Medulla oblongata (tissue), 1 donor: ENCODE data around the gene TOX3.

Source experiments
- DNase-seq: peaks from one replicate; pipeline ENCODE4 v3.0.0-alpha.2; 2015; ENCODE audit errors: extremely low spot score

Gene TOX3

GRCh38 chr16:52563767-52564611 lies 17.0 kb upstream of the TOX3 start:
- DNase-seq = no peak

- DNase-seq = no peak
These were observed 15.8 kb upstream of the TOX3 start for GRCh38 chr16:52562770-52563169.

- no peak for DNase-seq
These were observed 15.2 kb upstream of the TOX3 start for GRCh38 chr16:52561910-52562741.

GRCh38 chr16:52558448-52558847 lies 11.5 kb upstream of the TOX3 start:
- DNase-seq = no peak

- no peak for DNase-seq
These were observed 10.3 kb upstream of the TOX3 start for GRCh38 chr16:52557236-52557635.

GRCh38 chr16:52556083-52556482 lies 9.1 kb upstream of the TOX3 start:
- no peak for DNase-seq

- DNase-seq = no peak
These were observed 8.6 kb upstream of the TOX3 start for GRCh38 chr16:52555572-52555971.

- DNase-seq = no peak
These were observed 7.4 kb upstream of the TOX3 start for GRCh38 chr16:52554334-52554733.

GRCh38 chr16:52553322-52553721 lies 6.4 kb upstream of the TOX3 start:
- DNase-seq = no peak

- DNase-seq = no peak
These were observed 5.7 kb upstream of the TOX3 start for GRCh38 chr16:52552643-52553042.

- DNase-seq = peak; percentile 27
These were observed 2.2 kb upstream of the TOX3 start for GRCh38 chr16:52549011-52549692.

GRCh38 chr16:52548261-52549010 lies 1.5 kb upstream of the TOX3 start:
- no peak for DNase-seq

- no peak for DNase-seq
These were observed 882 bp upstream of the TOX3 start for GRCh38 chr16:52547834-52548215.

- DNase-seq = no peak
These were observed 496 bp downstream of the TOX3 start for GRCh38 chr16:52546291-52547003.

- no peak for DNase-seq
These were observed 1.1 kb downstream of the TOX3 start for GRCh38 chr16:52545898-52546266.

- peak; percentile 38 for DNase-seq
These were observed 1.6 kb downstream of the TOX3 start for GRCh38 chr16:52545222-52545897.

- peak; percentile 33 for DNase-seq
These were observed 2.2 kb downstream of the TOX3 start for GRCh38 chr16:52544703-52545102.

GRCh38 chr16:52543654-52544053 lies 3.3 kb downstream of the TOX3 start:
- no peak for DNase-seq

- DNase-seq = no peak
These were observed 6.0 kb downstream of the TOX3 start for GRCh38 chr16:52540910-52541309.

GRCh38 chr16:52539191-52539590 lies 7.8 kb downstream of the TOX3 start:
- DNase-seq = no peak
